Chondrocyte (in vitro differentiated cells): ENCODE measurements around the gene RBM33. TPM values are rescaled to one million over a fixed set of nuclear protein-coding genes. Genes with fewer than 3 reads are reported as not detected.

Experiments used
- DNase-seq: peaks from one replicate; pipeline ENCODE4 v3.0.0; 2021; ENCODE audit warnings: mixed read lengths, low spot score
- H3K27ac Mint-ChIP-seq: one replicate; pipeline ENCODE4 v1.8.0; 2021; ENCODE audit warnings: mild to moderate bottlenecking, moderate library complexity, mixed read lengths; ENCODE audit not compliant: unreplicated experiment
- H3K27me3 Mint-ChIP-seq: 2 replicates; pipeline ENCODE4 v1.8.0; 2021; ENCODE audit warnings: low read depth, mixed read lengths
- H3K36me3 Mint-ChIP-seq: 2 replicates; pipeline ENCODE4 v1.8.0; 2021; ENCODE audit warnings: low read depth, mixed read lengths
- H3K4me1 Mint-ChIP-seq: 2 replicates; pipeline ENCODE4 v1.8.0; 2021; ENCODE audit warnings: low read depth, mild to moderate bottlenecking, mixed read lengths
- H3K4me3 Mint-ChIP-seq: one replicate; pipeline ENCODE4 v1.8.0; 2021; ENCODE audit warnings: mild to moderate bottlenecking, moderate library complexity, mixed read lengths; ENCODE audit not compliant: unreplicated experiment
- H3K9me3 Mint-ChIP-seq: 2 replicates; pipeline ENCODE4 v1.8.0; 2021; ENCODE audit warnings: low read depth, mixed read lengths
- CTCF ChIP-seq: fragments of 200-600 bp; sonication (generic); IDR thresholded peaks from 2 replicates; pipeline ENCODE4 v1.5.0; 2021; ENCODE audit warnings: antibody characterized with exemption, mild to moderate bottlenecking, moderate library complexity
- total RNA-seq: library from RNA; stranded (reverse); gene quantifications from 3 replicates; pipeline ENCODE4 v1.2.1, GENCODE V29; 2021

Gene RBM33
- total RNA-seq, 1 donor from 2014 or later = 43.8 TPM

- peaks cover 63% of the 10 kb centered on the region for H3K9me3 Mint-ChIP-seq
- H3K36me3 Mint-ChIP-seq = peaks cover 36% of the 10 kb centered on the region
- peaks cover 1% of the 10 kb centered on the region for H3K4me1 Mint-ChIP-seq
- no peak overlapping the region for H3K27ac Mint-ChIP-seq
- no peaks in the 10 kb centered on the region for H3K27me3 Mint-ChIP-seq
- DNase-seq = no peak
- H3K4me3 Mint-ChIP-seq = no peak overlapping the region
- no peak for TF ChIP-seq CTCF
Measured at GRCh38 chr7:155638366-155638765, 6.1 kb upstream of the RBM33 start.

- TF ChIP-seq CTCF = no peak
- peaks cover 56% of the 10 kb centered on the region for H3K9me3 Mint-ChIP-seq
- no peaks in the 10 kb centered on the region for H3K27me3 Mint-ChIP-seq
- no peak overlapping the region for H3K27ac Mint-ChIP-seq
- H3K36me3 Mint-ChIP-seq = peaks cover 39% of the 10 kb centered on the region
- H3K4me1 Mint-ChIP-seq = peaks cover 7% of the 10 kb centered on the region
- H3K4me3 Mint-ChIP-seq = no peak overlapping the region
- no peak for DNase-seq
Measured at GRCh38 chr7:155639958-155640520, 4.4 kb upstream of the RBM33 start.

- peaks cover 54% of the 10 kb centered on the region for H3K9me3 Mint-ChIP-seq
- H3K36me3 Mint-ChIP-seq = peaks cover 39% of the 10 kb centered on the region
Measured at GRCh38 chr7:155640629-155641028, 3.8 kb upstream of the RBM33 start.

GRCh38 chr7:155643804-155644177 is 670 bp upstream of the RBM33 start:
- no peak for DNase-seq
- Mint-ChIP-seq H3K27ac (peak overlapping the region; percentile 61), H3K27me3 (no peaks in the 10 kb centered on the region), H3K9me3 (peaks cover 32% of the 10 kb centered on the region), H3K4me3 (peak overlapping the region; percentile 99), H3K36me3 (peaks cover 38% of the 10 kb centered on the region), H3K4me1 (peaks cover 24% of the 10 kb centered on the region)
- no peak for TF ChIP-seq CTCF

More at GRCh38 chr7:155640629-155641028, 3.8 kb upstream of the RBM33 start:
- no peak for DNase-seq
- Mint-ChIP-seq H3K4me1 (peaks cover 13% of the 10 kb centered on the region), H3K27me3 (no peaks in the 10 kb centered on the region), H3K4me3 (no peak overlapping the region), H3K27ac (no peak overlapping the region)
- TF ChIP-seq CTCF = no peak

GRCh38 chr7:155644971-155645509 is 579 bp downstream of the RBM33 start:
- H3K4me3 Mint-ChIP-seq = peak overlapping the region; percentile 99
- TF ChIP-seq CTCF = no peak
- H3K27ac Mint-ChIP-seq = peak overlapping the region; percentile 99
- DNase-seq = no peak
- peaks cover 24% of the 10 kb centered on the region for H3K4me1 Mint-ChIP-seq
- H3K36me3 Mint-ChIP-seq = peaks cover 39% of the 10 kb centered on the region
- peaks cover 31% of the 10 kb centered on the region for H3K9me3 Mint-ChIP-seq
- H3K27me3 Mint-ChIP-seq = no peaks in the 10 kb centered on the region
